Neutrophil (primary cell): ENCODE measurements around the gene MARVELD1.
"Not testable (repeated sequence)": the region's sequence is repeated elsewhere in the genome, so short reads cannot be mapped to it uniquely, and the experiment has no call there.

ENCODE experiments used
- H3K27ac ChIP-seq: fragments of 200-600 bp; sonication (generic); 2 replicates; pipeline ENCODE4 v1.5.1; 2016; ENCODE audit warnings: mild to moderate bottlenecking, moderate library complexity
- H3K27me3 ChIP-seq: fragments of 200-600 bp; sonication (generic); 2 replicates; pipeline ENCODE4 v1.6.0; 2016; ENCODE audit warnings: mild to moderate bottlenecking
- H3K36me3 ChIP-seq: fragments of 200-600 bp; sonication (generic); 2 replicates; pipeline ENCODE4 v1.5.1; 2017
- H3K4me1 ChIP-seq, 2 experiments: fragments of 200-600 bp in 1 of 2; sonication (generic) in 1 of 2; 1 replicate in 1 of 2; 2 replicates in 1 of 2; pipeline versions ENCODE4 v1.5.1 to v1.6.1; 2013 to 2016; ENCODE audit warnings: low read depth in 1 of 2, low read length in 1 of 2, mild to moderate bottlenecking in 1 of 2, moderate library complexity in 1 of 2; ENCODE audit not compliant: control insufficient read depth in 1 of 2, insufficient read depth in 1 of 2
- H3K4me3 ChIP-seq, 2 experiments: fragments of 200-600 bp in 1 of 2; sonication (generic) in 1 of 2; 1 replicate in 1 of 2; 2 replicates in 1 of 2; pipeline ENCODE4 v1.5.1; 2013 to 2016; ENCODE audit warnings: low read depth in 1 of 2, low read length in 1 of 2, mild to moderate bottlenecking in 1 of 2, moderate library complexity in 1 of 2
- H3K9me3 ChIP-seq: fragments of 200-600 bp; sonication (generic); 2 replicates; pipeline ENCODE4 v1.5.1; 2016
- TF ChIP-seq, protein P1 (sequence below): fragments of 200-600 bp; sonication (generic); IDR thresholded peaks from 2 replicates; pipeline ENCODE4 v1.5.1; 2016; ENCODE audit warnings: antibody characterized with exemption

Gene MARVELD1

GRCh38 chr10:97686962-97687784 lies 26.4 kb upstream of the MARVELD1 start, which contains the start of gene AVPI1:
AVPI1 (minus strand) TSS chr10:97687241; CDS start chr10:97679905, 7,336 bp downstream.
- H3K4me1 ChIP-seq = peaks cover 15% of the 10 kb centered on the region in 2 experiments
- peaks cover 26% of the 10 kb centered on the region for H3K27me3 ChIP-seq
- TF ChIP-seq, protein P1, sequence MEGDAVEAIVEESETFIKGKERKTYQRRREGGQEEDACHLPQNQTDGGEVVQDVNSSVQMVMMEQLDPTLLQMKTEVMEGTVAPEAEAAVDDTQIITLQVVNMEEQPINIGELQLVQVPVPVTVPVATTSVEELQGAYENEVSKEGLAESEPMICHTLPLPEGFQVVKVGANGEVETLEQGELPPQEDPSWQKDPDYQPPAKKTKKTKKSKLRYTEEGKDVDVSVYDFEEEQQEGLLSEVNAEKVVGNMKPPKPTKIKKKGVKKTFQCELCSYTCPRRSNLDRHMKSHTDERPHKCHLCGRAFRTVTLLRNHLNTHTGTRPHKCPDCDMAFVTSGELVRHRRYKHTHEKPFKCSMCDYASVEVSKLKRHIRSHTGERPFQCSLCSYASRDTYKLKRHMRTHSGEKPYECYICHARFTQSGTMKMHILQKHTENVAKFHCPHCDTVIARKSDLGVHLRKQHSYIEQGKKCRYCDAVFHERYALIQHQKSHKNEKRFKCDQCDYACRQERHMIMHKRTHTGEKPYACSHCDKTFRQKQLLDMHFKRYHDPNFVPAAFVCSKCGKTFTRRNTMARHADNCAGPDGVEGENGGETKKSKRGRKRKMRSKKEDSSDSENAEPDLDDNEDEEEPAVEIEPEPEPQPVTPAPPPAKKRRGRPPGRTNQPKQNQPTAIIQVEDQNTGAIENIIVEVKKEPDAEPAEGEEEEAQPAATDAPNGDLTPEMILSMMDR = peak; percentile 27
- no peaks in the 10 kb centered on the region for H3K36me3 ChIP-seq
- H3K27ac ChIP-seq = peak within 1 kb of the TSS; percentile 36
- H3K9me3 ChIP-seq = no peaks in the 10 kb centered on the region
- H3K4me3 ChIP-seq = peak within 1 kb of the TSS; percentile 67 to 79

DNA sequence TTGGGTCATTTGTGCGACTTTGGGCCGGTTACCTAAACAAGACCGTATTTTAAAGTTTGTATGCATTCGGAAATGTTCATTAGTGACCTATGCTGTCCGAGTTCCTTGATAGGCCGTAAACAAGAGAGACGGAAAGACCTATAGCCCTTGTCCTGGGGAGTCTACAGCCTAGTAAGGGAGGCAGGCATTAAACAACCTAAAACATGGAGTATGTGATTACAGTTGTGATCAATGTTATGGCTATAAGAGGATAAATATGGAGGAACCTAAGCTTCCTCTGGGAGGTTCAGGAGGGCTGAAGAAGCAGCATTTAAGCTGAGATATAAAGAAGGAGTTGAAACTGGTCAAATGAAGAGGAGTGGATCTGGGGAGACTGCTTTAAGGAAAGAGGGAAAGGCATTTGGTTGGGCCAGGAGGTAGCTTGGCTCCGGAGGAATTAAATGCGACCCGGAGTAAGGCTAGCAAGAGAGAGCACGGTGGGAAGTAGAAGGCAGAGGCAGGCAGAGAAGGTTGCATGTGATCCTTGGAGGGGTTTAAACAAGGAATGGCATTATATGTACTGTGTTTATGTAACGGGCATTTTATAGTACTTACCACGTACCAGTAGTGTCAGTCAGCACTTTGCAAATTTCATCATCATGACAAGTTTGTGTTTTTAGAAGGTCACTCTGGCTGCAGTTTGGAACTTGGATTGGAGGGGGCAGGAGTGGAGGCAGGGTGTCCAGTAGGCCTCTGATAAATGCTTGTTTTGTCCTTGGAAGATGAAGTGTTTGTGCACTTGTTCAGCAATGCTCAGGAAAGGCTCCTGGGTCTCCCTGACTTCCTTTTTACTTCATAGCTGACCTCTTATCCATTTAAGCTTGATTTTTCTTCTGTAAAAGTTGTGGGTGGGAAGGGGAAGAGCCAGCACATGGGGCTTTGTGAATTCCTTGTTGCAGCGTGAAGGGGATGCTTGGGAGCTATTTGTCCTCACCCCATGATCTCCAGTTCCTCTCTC lies 25.4 kb upstream of the MARVELD1 start:
- Histone ChIP-seq H3K9me3 (no peaks in the 10 kb centered on the region), H3K4me3 (peak overlapping the region; percentile 67 to 79), H3K36me3 (no peaks in the 10 kb centered on the region), H3K27ac (peak overlapping the region; percentile 36), H3K27me3 (peaks cover 26% of the 10 kb centered on the region), H3K4me1 (peaks cover 15% of the 10 kb centered on the region in 2 experiments)
- TF ChIP-seq, protein P1 = no peak

DNA sequence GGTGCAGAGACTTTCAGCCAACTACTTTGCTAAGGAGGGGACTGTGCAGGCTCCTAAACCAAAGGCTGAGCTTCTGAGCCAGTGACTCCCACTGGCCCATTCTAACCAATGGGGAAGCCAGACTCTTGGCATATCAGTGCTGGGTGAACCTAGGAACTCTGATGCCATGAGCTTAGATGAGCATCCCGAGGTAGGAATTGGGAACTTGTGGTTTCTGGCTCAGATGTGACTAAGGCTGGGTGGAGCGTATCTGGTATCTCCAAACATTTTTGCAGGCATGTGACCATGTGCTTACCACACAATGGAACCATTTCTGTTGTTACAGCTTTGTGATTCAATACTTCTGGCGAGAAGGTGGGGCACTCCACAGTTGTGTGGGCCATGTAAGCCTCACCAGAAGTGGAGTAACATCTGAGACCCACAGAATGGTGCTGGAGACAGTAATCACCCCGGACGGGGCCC lies 23.9 kb upstream of the MARVELD1 start:
- TF ChIP-seq, protein P1 = no peak
- no peak overlapping the region for H3K27ac ChIP-seq
- no peaks in the 10 kb centered on the region for H3K36me3 ChIP-seq
- no peak overlapping the region for H3K4me3 ChIP-seq
- peaks cover 15% of the 10 kb centered on the region in 2 experiments for H3K4me1 ChIP-seq
- peaks cover 26% of the 10 kb centered on the region for H3K27me3 ChIP-seq
- no peaks in the 10 kb centered on the region for H3K9me3 ChIP-seq

GRCh38 chr10:97690133-97690532 lies 23.4 kb upstream of the MARVELD1 start:
- Histone ChIP-seq H3K4me3 (no peak overlapping the region), H3K4me1 (peaks cover 15% of the 10 kb centered on the region in 2 experiments), H3K27me3 (peaks cover 26% of the 10 kb centered on the region), H3K27ac (no peak overlapping the region), H3K36me3 (no peaks in the 10 kb centered on the region), H3K9me3 (no peaks in the 10 kb centered on the region)
- TF ChIP-seq, protein P1 = no peak

DNA sequence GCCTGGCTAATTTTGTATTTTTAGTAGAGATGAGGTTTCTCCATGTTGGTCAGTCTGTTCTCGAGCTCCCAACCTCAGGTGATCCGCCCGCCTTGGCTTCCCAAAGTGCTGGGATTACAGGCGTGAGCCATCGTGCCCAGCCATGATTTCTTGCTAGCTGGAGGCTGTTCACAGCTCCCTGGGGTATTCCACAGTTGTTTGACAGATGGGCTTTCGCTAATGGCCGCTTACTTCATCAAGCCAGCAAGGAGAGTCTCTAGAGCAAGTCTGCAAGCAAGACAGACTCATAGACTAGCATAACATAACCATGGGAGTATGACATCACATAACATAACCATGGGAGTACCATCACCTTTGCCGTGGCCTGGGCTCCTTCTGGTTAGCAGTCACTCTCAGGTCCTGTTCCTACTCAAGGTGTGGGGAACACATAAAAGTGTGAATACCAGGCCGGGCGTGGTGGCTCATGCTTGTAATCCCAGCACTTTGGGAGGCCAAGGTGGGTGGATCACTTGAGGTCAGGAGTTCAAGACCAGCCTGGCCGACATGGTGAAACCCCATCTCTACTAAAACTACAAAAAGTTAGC lies 15.4 kb upstream of the MARVELD1 start:
- not testable (repeated sequence) for H3K27me3 ChIP-seq, H3K36me3 ChIP-seq, H3K9me3 ChIP-seq, H3K4me1 ChIP-seq, H3K4me3 ChIP-seq, H3K27ac ChIP-seq
